Measurements from ENCODE around the gene DDX31.

Gene DDX31

GRCh38 chr9:132671620-132672412, 2.0 kb upstream of the DDX31 start:
- DNase-seq = no peak

GRCh38 chr9:132670457-132671391, 941 bp upstream of the DDX31 start, which contains the start of gene GTF3C4:
Gene GTF3C4, plus strand, starts transcription at chr9:132670464. Its CDS starts 135 bp downstream, at chr9:132670599.
- DNase-seq = peak; percentile 76 to 80

- DNase-seq = no peak
These were observed 475 bp downstream of the DDX31 start for GRCh38 chr9:132669319-132669697.

- DNase-seq = no peak
These were observed 5.9 kb downstream of the DDX31 start for GRCh38 chr9:132663851-132664250.

GRCh38 chr9:132663117-132663516, 6.7 kb downstream of the DDX31 start:
- DNase-seq = no peak

GRCh38 chr9:132662152-132662945, 7.4 kb downstream of the DDX31 start:
- no peak for DNase-seq

GRCh38 chr9:132656299-132656698, 13.5 kb downstream of the DDX31 start:
- DNase-seq = no peak

GRCh38 chr9:132651259-132651658, 18.5 kb downstream of the DDX31 start:
- DNase-seq = no peak

GRCh38 chr9:132648685-132649084, 21.1 kb downstream of the DDX31 start:
- DNase-seq = no peak

GRCh38 chr9:132648283-132648682, 21.5 kb downstream of the DDX31 start:
- DNase-seq = no peak

GRCh38 chr9:132647806-132648205, 22.0 kb downstream of the DDX31 start:
- DNase-seq = no peak

GRCh38 chr9:132647355-132647754, 22.4 kb downstream of the DDX31 start:
- DNase-seq = no peak

- no peak for DNase-seq
These were observed 23.1 kb downstream of the DDX31 start for GRCh38 chr9:132646726-132647125.

- no peak for DNase-seq
These were observed 24.1 kb downstream of the DDX31 start for GRCh38 chr9:132645711-132646110.

- no peak for DNase-seq
These were observed 24.5 kb downstream of the DDX31 start for GRCh38 chr9:132645306-132645705.

- no peak for DNase-seq
These were observed 25.5 kb downstream of the DDX31 start for GRCh38 chr9:132644251-132644650.

- no peak for DNase-seq
These were observed 28.6 kb downstream of the DDX31 start for GRCh38 chr9:132641216-132641615.

- no peak for DNase-seq
These were observed 30.5 kb downstream of the DDX31 start for GRCh38 chr9:132639322-132639721.

GRCh38 chr9:132638240-132638639, 31.5 kb downstream of the DDX31 start:
- no peak for DNase-seq

GRCh38 chr9:132637801-132638200, 32.0 kb downstream of the DDX31 start:
- no peak for DNase-seq

GRCh38 chr9:132637351-132637750, 32.4 kb downstream of the DDX31 start:
- no peak for DNase-seq

- no peak for DNase-seq
These were observed 35.5 kb downstream of the DDX31 start for GRCh38 chr9:132634327-132634726.
